ENCODE results near the gene CSAD. TPM values are rescaled to one million over a fixed set of nuclear protein-coding genes. Genes with fewer than 3 reads are reported as not detected.

CSAD gene
- total and polyA plus RNA-seq, 2 of the 13 experiments (the other 11 are each of a cell fraction or from before 2014, with no cell fraction given): 7.2 to 23.5 TPM

DNA sequence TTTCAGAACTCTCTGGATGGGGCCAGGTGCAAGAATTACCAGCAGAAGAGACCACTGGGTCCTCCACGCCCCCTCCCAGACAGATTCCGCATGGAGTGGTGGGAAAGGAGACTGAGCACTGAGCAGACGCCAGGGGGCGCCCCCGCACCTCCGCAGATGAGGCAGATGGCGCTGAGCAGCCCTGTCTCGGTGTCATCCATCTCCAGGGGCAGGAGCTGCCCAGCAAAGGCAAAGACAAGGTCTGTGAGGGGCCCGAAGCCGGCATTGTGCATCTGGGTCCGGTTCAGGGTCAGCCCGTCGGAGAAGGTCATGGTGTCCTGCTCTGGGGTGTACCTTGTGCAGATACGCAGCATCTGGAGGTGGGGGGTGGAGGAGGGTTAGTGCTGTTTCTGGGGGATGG is 32.6 kb upstream of the CSAD start (continued):
- TF ChIP-seq NONO (IDR thresholded peaks at IDR 0.05) (no peak), NONO (CRISPR knock-in tag; conservative IDR thresholded peaks at IDR 0.05) (0 out of 2 replicates have a peak, but pooled peaks have one; percentile 26), ARNT2 (CRISPR knock-in tag; IDR thresholded peaks at IDR 0.05; ENCODE audit: low read depth) (0 out of 2 replicates have a peak, but pooled peaks have one; percentile 56), CBFB (CRISPR knock-in tag; IDR thresholded peaks at IDR 0.05) (no peak), THAP11 (CRISPR knock-in tag; IDR thresholded peaks at IDR 0.05) (peak; percentile 84), ZNF788 (CRISPR knock-in tag; IDR thresholded peaks at IDR 0.05; ENCODE audit: borderline replicate concordance) (peak; percentile 41; the same call in 1 of the 2 replicates), SPEN (CRISPR knock-in tag; IDR thresholded peaks at IDR 0.05; ENCODE audit: low read depth) (peak; percentile 41; the same call in 1 of the 2 replicates), KAT8 (CRISPR knock-in tag; IDR thresholded peaks at IDR 0.05) (0 out of 2 replicates have a peak, but pooled peaks have one; percentile 16), ZNF614 (CRISPR knock-in tag; IDR thresholded peaks at IDR 0.05; ENCODE audit: borderline replicate concordance) (peak; percentile 57; the same call in 1 of the 2 replicates), YY1 (IDR thresholded peaks at IDR 0.05; ENCODE audit: insufficient read depth, insufficient replicate concordance, low read depth, low read length) (peak; percentile 68), AHR (CRISPR knock-in tag; IDR thresholded peaks at IDR 0.05) (0 out of 2 replicates have a peak, but pooled peaks have one; percentile 20), ZNF780A (CRISPR knock-in tag; IDR thresholded peaks at IDR 0.05) (0 out of 2 replicates have a peak, but pooled peaks have one; percentile 35), POGZ (CRISPR knock-in tag; IDR thresholded peaks at IDR 0.05) (no peak), CENPX (CRISPR knock-in tag; IDR thresholded peaks at IDR 0.05) (no peak), GFI1 (CRISPR knock-in tag; IDR thresholded peaks at IDR 0.05; ENCODE audit: borderline replicate concordance) (no peak), RAD21 (CRISPR knock-in tag; IDR thresholded peaks at IDR 0.05) (peak; percentile 97), PITX1 (CRISPR knock-in tag; IDR thresholded peaks at IDR 0.05) (peak; percentile 44; the same call in 1 of the 2 replicates), JDP2 (CRISPR knock-in tag; IDR thresholded peaks at IDR 0.05; ENCODE audit: borderline replicate concordance) (no peak)
- TF ChIP-seq, protein P1, sequence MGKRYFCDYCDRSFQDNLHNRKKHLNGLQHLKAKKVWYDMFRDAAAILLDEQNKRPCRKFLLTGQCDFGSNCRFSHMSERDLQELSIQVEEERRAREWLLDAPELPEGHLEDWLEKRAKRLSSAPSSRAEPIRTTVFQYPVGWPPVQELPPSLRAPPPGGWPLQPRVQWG (CRISPR knock-in tag; IDR thresholded peaks at IDR 0.05; ENCODE audit: borderline replicate concordance, low read depth): no peak
- TF ChIP-seq, protein P2, sequence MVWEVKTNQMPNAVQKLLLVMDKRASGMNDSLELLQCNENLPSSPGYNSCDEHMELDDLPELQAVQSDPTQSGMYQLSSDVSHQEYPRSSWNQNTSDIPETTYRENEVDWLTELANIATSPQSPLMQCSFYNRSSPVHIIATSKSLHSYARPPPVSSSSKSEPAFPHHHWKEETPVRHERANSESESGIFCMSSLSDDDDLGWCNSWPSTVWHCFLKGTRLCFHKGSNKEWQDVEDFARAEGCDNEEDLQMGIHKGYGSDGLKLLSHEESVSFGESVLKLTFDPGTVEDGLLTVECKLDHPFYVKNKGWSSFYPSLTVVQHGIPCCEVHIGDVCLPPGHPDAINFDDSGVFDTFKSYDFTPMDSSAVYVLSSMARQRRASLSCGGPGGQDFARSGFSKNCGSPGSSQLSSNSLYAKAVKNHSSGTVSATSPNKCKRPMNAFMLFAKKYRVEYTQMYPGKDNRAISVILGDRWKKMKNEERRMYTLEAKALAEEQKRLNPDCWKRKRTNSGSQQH (CRISPR knock-in tag; IDR thresholded peaks at IDR 0.05; ENCODE audit: low read depth): 0 out of 2 replicates have a peak, but pooled peaks have one; percentile 55
- TF ChIP-seq, protein P3, sequence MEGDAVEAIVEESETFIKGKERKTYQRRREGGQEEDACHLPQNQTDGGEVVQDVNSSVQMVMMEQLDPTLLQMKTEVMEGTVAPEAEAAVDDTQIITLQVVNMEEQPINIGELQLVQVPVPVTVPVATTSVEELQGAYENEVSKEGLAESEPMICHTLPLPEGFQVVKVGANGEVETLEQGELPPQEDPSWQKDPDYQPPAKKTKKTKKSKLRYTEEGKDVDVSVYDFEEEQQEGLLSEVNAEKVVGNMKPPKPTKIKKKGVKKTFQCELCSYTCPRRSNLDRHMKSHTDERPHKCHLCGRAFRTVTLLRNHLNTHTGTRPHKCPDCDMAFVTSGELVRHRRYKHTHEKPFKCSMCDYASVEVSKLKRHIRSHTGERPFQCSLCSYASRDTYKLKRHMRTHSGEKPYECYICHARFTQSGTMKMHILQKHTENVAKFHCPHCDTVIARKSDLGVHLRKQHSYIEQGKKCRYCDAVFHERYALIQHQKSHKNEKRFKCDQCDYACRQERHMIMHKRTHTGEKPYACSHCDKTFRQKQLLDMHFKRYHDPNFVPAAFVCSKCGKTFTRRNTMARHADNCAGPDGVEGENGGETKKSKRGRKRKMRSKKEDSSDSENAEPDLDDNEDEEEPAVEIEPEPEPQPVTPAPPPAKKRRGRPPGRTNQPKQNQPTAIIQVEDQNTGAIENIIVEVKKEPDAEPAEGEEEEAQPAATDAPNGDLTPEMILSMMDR (CRISPR knock-in tag; IDR thresholded peaks at IDR 0.05): peak; percentile 98
- TF ChIP-seq, protein P4, sequence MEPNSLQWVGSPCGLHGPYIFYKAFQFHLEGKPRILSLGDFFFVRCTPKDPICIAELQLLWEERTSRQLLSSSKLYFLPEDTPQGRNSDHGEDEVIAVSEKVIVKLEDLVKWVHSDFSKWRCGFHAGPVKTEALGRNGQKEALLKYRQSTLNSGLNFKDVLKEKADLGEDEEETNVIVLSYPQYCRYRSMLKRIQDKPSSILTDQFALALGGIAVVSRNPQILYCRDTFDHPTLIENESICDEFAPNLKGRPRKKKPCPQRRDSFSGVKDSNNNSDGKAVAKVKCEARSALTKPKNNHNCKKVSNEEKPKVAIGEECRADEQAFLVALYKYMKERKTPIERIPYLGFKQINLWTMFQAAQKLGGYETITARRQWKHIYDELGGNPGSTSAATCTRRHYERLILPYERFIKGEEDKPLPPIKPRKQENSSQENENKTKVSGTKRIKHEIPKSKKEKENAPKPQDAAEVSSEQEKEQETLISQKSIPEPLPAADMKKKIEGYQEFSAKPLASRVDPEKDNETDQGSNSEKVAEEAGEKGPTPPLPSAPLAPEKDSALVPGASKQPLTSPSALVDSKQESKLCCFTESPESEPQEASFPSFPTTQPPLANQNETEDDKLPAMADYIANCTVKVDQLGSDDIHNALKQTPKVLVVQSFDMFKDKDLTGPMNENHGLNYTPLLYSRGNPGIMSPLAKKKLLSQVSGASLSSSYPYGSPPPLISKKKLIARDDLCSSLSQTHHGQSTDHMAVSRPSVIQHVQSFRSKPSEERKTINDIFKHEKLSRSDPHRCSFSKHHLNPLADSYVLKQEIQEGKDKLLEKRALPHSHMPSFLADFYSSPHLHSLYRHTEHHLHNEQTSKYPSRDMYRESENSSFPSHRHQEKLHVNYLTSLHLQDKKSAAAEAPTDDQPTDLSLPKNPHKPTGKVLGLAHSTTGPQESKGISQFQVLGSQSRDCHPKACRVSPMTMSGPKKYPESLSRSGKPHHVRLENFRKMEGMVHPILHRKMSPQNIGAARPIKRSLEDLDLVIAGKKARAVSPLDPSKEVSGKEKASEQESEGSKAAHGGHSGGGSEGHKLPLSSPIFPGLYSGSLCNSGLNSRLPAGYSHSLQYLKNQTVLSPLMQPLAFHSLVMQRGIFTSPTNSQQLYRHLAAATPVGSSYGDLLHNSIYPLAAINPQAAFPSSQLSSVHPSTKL (CRISPR knock-in tag; IDR thresholded peaks at IDR 0.05): 0 out of 2 replicates have a peak, but pooled peaks have one; percentile 19
- TF ChIP-seq, protein P5, sequence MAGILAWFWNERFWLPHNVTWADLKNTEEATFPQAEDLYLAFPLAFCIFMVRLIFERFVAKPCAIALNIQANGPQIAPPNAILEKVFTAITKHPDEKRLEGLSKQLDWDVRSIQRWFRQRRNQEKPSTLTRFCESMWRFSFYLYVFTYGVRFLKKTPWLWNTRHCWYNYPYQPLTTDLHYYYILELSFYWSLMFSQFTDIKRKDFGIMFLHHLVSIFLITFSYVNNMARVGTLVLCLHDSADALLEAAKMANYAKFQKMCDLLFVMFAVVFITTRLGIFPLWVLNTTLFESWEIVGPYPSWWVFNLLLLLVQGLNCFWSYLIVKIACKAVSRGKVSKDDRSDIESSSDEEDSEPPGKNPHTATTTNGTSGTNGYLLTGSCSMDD (CRISPR knock-in tag; IDR thresholded peaks at IDR 0.05): no peak

Measured in HepG2 (cell line).